ENCODE data around the gene LSG1.
"Not testable (repeated sequence)": the region's sequence is repeated elsewhere in the genome, so short reads cannot be mapped to it uniquely, and the experiment has no call there.

LSG1 gene

GRCh38 chr3:194657439-194657838 is 14.6 kb downstream of the LSG1 start:
- DNase-seq (ENCODE audit: low read depth, low spot score): no peak

GRCh38 chr3:194654443-194654842 is 17.5 kb downstream of the LSG1 start:
- no peak for DNase-seq (ENCODE audit: low read depth, low spot score)

GRCh38 chr3:194647747-194648146 is 24.2 kb downstream of the LSG1 start:
- DNase-seq (ENCODE audit: low read depth, low spot score): no peak

- DNase-seq (ENCODE audit: low read depth, low spot score): no peak
These were observed 29.2 kb downstream of the LSG1 start for GRCh38 chr3:194642769-194643168.

GRCh38 chr3:194640829-194641228 is 31.2 kb downstream of the LSG1 start:
- DNase-seq (ENCODE audit: low read depth, low spot score): no peak

GRCh38 chr3:194638991-194639605 is 32.9 kb downstream of the LSG1 start:
- no peak for DNase-seq (ENCODE audit: low read depth, low spot score)

GRCh38 chr3:194637541-194638400 is 34.2 kb downstream of the LSG1 start:
- no peak for DNase-seq (ENCODE audit: low read depth, low spot score)

GRCh38 chr3:194637066-194637465 is 34.9 kb downstream of the LSG1 start:
- DNase-seq (ENCODE audit: low read depth, low spot score): no peak

GRCh38 chr3:194633349-194634004 is 38.5 kb downstream of the LSG1 start, which contains the start of gene TMEM44:
Gene TMEM44 (minus strand): TSS chr3:194633419. CDS start chr3:194633215, 204 bp downstream.
- peak; percentile 33 for DNase-seq (ENCODE audit: low read depth, low spot score)

GRCh38 chr3:194632809-194633348 is 39.1 kb downstream of the LSG1 start:
- DNase-seq (ENCODE audit: low read depth, low spot score): no peak

GRCh38 chr3:194632226-194632808 is 39.7 kb downstream of the LSG1 start:
- no peak for DNase-seq (ENCODE audit: low read depth, low spot score)

- no peak for DNase-seq (ENCODE audit: low read depth, low spot score)
These were observed 40.3 kb downstream of the LSG1 start for GRCh38 chr3:194631696-194632095.

GRCh38 chr3:194630681-194631080 is 41.3 kb downstream of the LSG1 start:
- DNase-seq (ENCODE audit: low read depth, low spot score): not testable (repeated sequence)

- DNase-seq (ENCODE audit: low read depth, low spot score): no peak
These were observed 47.0 kb downstream of the LSG1 start for GRCh38 chr3:194624956-194625355.

- DNase-seq (ENCODE audit: low read depth, low spot score): no peak
These were observed 48.3 kb downstream of the LSG1 start for GRCh38 chr3:194623449-194624290.

GRCh38 chr3:194622621-194623340 is 49.2 kb downstream of the LSG1 start:
- no peak for DNase-seq (ENCODE audit: low read depth, low spot score)

GRCh38 chr3:194621947-194622346 is 50.0 kb downstream of the LSG1 start:
- no peak for DNase-seq (ENCODE audit: low read depth, low spot score)

- no peak for DNase-seq (ENCODE audit: low read depth, low spot score)
These were observed 51.8 kb downstream of the LSG1 start for GRCh38 chr3:194620196-194620595.

GRCh38 chr3:194619741-194620140 is 52.2 kb downstream of the LSG1 start:
- DNase-seq (ENCODE audit: low read depth, low spot score): no peak

Measured in iPS DF 19.7 (cell line).